ENCODE data around the gene PNLIPRP2.

PNLIPRP2 gene

GRCh38 chr10:116620423-116621400 is at the start of gene PNLIPRP2:
PNLIPRP2 (plus strand) TSS chr10:116620953.
- no peak for FAIRE-seq
- no peak for TF ChIP-seq POLR2A (IDR thresholded peaks at IDR 0.05; ENCODE audit: low read depth, low read length)
- no peak for DNase-seq (ENCODE audit: insufficient read length, low spot score)

DNA sequence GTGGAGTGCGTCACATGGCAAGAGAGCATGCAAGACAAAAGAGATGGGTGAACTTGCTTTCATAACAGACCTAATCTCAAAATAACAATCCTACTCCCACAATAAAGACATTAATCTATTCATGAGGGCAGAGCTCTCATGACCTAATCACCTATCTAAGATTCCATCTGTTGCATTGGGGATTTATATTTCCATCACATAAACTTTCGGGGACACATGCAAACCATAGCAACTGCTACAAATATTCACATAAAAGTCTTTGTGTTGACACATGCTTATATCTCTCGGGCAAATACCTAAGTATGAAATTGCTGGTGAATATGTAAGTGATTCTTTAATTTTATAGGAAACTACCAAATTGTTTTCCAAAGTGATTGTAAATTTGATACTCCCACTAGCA is 46.0 kb upstream of the PNLIPRP2 start:
- TF ChIP-seq POLR2A (IDR thresholded peaks at IDR 0.05; ENCODE audit: low read depth, low read length) = no peak
- no peak for DNase-seq (ENCODE audit: insufficient read length, low spot score)
- no peak for FAIRE-seq

- DNase-seq (ENCODE audit: insufficient read length, low spot score) (no peak), FAIRE-seq (no peak)
- TF ChIP-seq POLR2A (IDR thresholded peaks at IDR 0.05; ENCODE audit: low read depth, low read length) = no peak
Observed at GRCh38 chr10:116587878-116588591, 32.7 kb upstream of the PNLIPRP2 start.

DNA sequence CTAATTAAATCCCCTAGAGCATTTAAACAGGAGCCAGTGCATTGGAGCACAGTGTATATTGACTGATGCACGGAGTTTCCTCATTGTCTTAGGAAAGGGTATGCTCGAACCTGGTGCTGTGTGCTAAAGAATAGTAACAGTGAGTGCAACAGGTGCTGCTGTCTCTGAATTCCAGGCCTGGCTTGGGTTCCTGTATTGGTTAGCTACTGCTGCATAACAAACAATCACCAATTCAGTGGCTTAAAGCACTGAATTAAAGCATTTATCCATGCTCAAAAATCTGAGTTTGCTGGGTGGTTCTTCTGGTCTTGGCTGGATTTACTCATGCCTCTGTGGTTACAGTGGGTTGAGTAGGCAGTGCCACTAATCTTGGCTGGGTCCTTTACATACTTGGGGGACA is 31.8 kb upstream of the PNLIPRP2 start:
- FAIRE-seq = no peak
- no peak for DNase-seq (ENCODE audit: insufficient read length, low spot score)
- TF ChIP-seq POLR2A (IDR thresholded peaks at IDR 0.05; ENCODE audit: low read depth, low read length) = no peak

DNA sequence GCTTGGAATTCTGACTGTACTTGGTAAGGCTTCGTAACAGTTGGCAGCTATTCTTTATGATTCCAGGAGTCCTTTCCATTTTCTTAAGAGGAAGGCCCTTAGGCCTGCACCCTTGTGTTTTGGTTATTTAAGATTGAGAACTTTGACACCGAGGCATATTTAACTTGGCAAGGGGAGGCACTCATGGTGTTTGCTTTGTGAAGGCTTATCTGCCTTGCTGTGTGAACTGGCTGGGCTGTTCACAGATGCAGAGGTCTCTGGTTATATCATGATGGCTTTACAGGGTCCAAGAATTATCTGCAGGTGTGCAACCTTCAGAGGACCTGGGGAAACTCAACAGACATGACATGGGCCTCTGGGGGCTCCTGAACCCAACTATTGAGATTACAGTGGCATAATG is 30.8 kb upstream of the PNLIPRP2 start:
- no peak for TF ChIP-seq POLR2A (IDR thresholded peaks at IDR 0.05; ENCODE audit: low read depth, low read length)
- no peak for DNase-seq (ENCODE audit: insufficient read length, low spot score)
- no peak for FAIRE-seq

DNA sequence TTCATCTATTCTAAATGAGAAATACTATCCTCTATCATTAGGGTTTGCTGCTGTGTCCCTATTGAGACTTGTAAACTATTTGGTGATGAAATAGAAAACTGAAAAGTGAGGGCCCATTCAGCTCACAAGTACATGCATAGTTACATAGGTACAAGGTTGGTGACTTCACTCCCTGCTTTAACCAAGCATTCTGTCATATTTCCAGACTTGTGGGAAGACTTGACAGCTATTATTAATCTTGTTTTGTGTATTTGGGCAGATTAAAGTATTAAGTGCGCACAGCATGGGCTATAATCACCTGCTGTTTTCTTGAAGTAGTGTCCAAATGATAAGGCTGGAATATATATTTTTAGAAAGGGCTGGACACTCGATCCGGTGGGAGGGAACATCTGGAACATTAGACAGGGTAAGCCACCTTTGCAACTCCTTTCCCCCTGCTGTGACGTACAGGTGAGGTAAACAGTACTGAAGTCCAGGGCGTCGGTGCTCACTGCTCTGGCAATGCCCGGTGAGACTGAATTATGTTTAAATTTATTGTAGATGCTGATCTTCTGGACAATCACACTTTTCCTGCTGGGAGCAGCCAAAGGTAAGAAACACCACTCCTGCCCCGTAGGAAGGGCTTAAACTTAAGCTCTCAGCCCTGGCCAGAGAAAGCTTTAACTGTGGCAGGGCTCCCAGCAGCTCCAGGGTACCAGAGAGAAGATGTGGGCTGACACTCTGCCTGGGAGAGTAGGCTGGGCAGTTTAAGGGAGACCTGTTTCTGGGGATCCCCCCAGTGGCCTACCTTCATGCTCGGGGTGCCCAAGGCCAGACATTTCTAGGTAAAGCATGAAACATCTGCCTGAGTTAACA is 29.9 kb upstream of the PNLIPRP2 start, which contains the start of gene PNLIPRP1:
TSS of gene PNLIPRP1 (plus strand) at position 370 of the 855 bp plus-strand sequence. CDS start at position 541, 171 bp downstream.
- DNase-seq (ENCODE audit: insufficient read length, low spot score) = no peak
- TF ChIP-seq POLR2A (IDR thresholded peaks at IDR 0.05; ENCODE audit: low read depth, low read length) = no peak
- FAIRE-seq = no peak

- DNase-seq (ENCODE audit: insufficient read length, low spot score) = no peak
- no peak for FAIRE-seq
- no peak for TF ChIP-seq POLR2A (IDR thresholded peaks at IDR 0.05; ENCODE audit: low read depth, low read length)
Observed at GRCh38 chr10:116593139-116593740, 27.5 kb upstream of the PNLIPRP2 start.

- DNase-seq (ENCODE audit: insufficient read length, low spot score) (no peak), FAIRE-seq (no peak)
- no peak for TF ChIP-seq POLR2A (IDR thresholded peaks at IDR 0.05; ENCODE audit: low read depth, low read length)
Observed at GRCh38 chr10:116594525-116595035, 26.2 kb upstream of the PNLIPRP2 start.

GRCh38 chr10:116596062-116596461 is 24.7 kb upstream of the PNLIPRP2 start:
- no peak for FAIRE-seq
- no peak for DNase-seq (ENCODE audit: insufficient read length, low spot score)

GRCh38 chr10:116597543-116597942 is 23.2 kb upstream of the PNLIPRP2 start:
- no peak for FAIRE-seq
- TF ChIP-seq POLR2A (IDR thresholded peaks at IDR 0.05; ENCODE audit: low read depth, low read length) = no peak
- no peak for DNase-seq (ENCODE audit: insufficient read length, low spot score)

More at GRCh38 chr10:116596062-116596461, 24.7 kb upstream of the PNLIPRP2 start:
- TF ChIP-seq POLR2A (IDR thresholded peaks at IDR 0.05; ENCODE audit: low read depth, low read length) = no peak

- no peak for TF ChIP-seq POLR2A (IDR thresholded peaks at IDR 0.05; ENCODE audit: low read depth, low read length)
- no peak for DNase-seq (ENCODE audit: insufficient read length, low spot score)
- FAIRE-seq = no peak
Observed at GRCh38 chr10:116598329-116598728, 22.4 kb upstream of the PNLIPRP2 start.

- DNase-seq (ENCODE audit: insufficient read length, low spot score) (no peak), FAIRE-seq (no peak)
- TF ChIP-seq POLR2A (IDR thresholded peaks at IDR 0.05; ENCODE audit: low read depth, low read length) = no peak
Observed at GRCh38 chr10:116599991-116600390, 20.8 kb upstream of the PNLIPRP2 start.

Data from H54 (cell line).